HG03196 (cell line): ENCODE data around the gene CLCNKB.

Experiments
- ATAC-seq: cut with Tn5 transposase; IDR thresholded peaks from one replicate; pipeline ENCODE4 v1.9.1; 2021; ENCODE audit not compliant: unreplicated experiment

The CLCNKB gene

GRCh38 chr1:16091296-16091695 lies 47.7 kb downstream of the CLCNKB start:
- no peak for ATAC-seq

DNA sequence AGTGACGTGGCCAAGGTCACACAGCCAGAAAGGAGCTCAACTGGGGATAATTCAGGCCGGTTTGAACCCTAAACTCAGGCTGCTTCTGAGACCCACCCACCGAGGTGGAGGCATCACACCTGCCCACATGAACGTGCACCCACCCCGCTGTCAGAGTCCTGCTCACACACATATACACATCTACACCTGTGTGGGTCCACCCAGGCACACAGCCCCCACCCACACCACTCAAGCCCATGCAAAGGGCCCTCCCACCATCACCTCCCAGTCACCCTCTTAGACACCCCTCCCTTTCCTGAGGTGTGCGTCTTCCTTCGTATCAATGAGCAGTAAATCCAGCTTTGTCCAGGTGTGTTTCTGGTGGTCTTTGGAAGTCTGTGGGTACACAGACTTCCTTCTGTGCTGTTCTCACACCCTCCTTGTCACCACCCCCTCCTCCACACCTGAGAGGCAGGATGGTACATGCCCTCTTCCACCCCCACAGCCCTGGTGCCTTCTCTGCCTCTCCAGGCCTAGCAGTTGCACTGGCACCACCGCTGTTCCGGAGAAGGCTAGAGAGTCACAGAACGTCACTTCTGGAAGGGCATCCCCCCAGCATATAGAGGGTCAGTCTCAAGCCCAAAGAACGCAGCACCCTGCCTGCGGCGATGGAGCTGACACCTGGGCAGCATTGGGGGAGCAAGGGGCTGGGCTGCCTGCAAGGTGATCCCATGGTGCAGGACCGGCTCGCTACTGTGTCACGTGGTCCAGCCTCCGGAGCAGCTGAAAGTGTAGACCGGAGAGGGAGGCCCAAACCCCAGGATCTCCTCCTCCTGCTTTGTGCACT lies 48.7 kb downstream of the CLCNKB start:
- ATAC-seq, result no peak

- no peak for ATAC-seq
These were observed 49.4 kb downstream of the CLCNKB start for GRCh38 chr1:16092923-16093511.

DNA sequence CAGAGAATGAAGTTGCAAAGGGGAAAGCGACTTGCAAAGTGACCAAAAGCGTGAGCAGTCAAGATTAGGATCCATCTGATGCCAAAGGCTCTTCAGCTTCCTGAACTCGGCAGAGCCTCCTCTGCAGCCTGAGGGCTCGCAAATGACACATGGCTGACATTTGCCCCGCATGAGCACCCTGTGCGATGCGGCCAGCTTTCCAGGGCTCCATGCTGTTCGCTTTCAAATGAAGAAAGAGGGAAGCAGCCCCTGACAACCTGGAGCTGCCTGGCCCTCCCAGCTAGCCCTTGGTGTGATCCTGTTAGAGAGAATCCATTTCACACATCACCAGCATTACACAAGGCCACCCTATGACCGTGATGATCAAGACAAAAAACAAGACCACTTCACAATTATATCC lies 50.0 kb downstream of the CLCNKB start:
- ATAC-seq, result no peak

DNA sequence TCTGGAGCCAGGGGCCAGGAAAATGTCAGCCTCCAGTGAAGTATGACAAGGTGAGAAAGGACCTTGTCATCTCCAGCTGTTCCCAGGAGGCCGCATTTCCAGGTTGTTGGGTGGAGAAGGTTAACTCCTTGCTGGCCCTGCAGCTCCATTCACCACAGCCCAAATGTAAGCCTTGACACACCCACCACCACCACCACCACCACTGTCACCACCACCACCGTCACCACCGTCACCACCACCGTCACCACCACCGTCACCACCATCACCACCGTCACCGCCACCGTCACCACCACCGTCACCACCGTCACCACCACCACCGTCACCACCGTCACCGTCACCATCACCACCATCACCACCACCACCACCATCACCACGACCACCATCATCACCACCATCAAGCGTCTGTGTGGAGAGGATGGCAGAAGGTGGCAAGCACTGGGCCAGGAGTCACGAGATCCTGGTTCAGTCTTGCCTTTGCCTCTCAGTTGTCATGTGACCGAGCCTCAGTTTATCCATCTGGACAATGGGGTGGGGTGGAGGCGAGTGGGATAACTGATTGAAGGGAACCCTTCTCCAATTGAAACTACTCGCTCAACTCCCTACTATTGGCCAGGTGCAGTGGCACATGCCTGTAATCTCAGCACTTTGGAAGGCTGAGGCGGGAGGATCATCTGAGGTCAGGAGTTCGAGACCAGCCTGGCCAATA lies 51.0 kb downstream of the CLCNKB start:
- ATAC-seq, result no peak

GRCh38 chr1:16095447-16095846 lies 51.9 kb downstream of the CLCNKB start:
- no peak for ATAC-seq

GRCh38 chr1:16099412-16099811 lies 55.8 kb downstream of the CLCNKB start:
- ATAC-seq, result no peak

GRCh38 chr1:16101623-16102022 lies 58.0 kb downstream of the CLCNKB start:
- ATAC-seq, result no peak
